ENCODE measurements around the gene C1QA. TPM values are rescaled to one million over a fixed set of nuclear protein-coding genes. Genes with fewer than 3 reads are reported as not detected.

Gene C1QA
- total and polyA plus RNA-seq, 2 of the 13 experiments (the other 11 are each of a cell fraction or from before 2014, with no cell fraction given), result not detected

GRCh38 chr1:22600071-22600816 lies 36.2 kb upstream of the C1QA start (continued):
- TF ChIP-seq, protein P1, sequence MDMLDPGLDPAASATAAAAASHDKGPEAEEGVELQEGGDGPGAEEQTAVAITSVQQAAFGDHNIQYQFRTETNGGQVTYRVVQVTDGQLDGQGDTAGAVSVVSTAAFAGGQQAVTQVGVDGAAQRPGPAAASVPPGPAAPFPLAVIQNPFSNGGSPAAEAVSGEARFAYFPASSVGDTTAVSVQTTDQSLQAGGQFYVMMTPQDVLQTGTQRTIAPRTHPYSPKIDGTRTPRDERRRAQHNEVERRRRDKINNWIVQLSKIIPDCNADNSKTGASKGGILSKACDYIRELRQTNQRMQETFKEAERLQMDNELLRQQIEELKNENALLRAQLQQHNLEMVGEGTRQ (IDR thresholded peaks at IDR 0.05; ENCODE audit: low read depth, low read length), result 0 out of 2 replicates have a peak, but pooled peaks have one; percentile 17
- TF ChIP-seq, protein P1 (CRISPR knock-in tag; IDR thresholded peaks at IDR 0.05; ENCODE audit: borderline replicate concordance), result no peak; the same call in 1 of the 2 replicates
- TF ChIP-seq SAFB2 (CRISPR knock-in tag; IDR thresholded peaks at IDR 0.05; ENCODE audit: borderline replicate concordance, low read depth), result no peak
- no peak for TF ChIP-seq POLR2AphosphoS5 (IDR thresholded peaks at IDR 0.05; ENCODE audit: low read depth, low read length)
- TF ChIP-seq HCFC1 (IDR thresholded peaks at IDR 0.05; ENCODE audit: low read depth, low read length), result no peak
- no peak for TF ChIP-seq EHMT2 (IDR thresholded peaks at IDR 0.05; ENCODE audit: borderline replicate concordance, low read depth, low read length)
- TF ChIP-seq, protein P2, sequence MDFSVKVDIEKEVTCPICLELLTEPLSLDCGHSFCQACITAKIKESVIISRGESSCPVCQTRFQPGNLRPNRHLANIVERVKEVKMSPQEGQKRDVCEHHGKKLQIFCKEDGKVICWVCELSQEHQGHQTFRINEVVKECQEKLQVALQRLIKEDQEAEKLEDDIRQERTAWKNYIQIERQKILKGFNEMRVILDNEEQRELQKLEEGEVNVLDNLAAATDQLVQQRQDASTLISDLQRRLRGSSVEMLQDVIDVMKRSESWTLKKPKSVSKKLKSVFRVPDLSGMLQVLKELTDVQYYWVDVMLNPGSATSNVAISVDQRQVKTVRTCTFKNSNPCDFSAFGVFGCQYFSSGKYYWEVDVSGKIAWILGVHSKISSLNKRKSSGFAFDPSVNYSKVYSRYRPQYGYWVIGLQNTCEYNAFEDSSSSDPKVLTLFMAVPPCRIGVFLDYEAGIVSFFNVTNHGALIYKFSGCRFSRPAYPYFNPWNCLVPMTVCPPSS (IDR thresholded peaks at IDR 0.05), result peak; percentile 26; the same call in 1 of the 2 replicates
- TF ChIP-seq, protein P3, sequence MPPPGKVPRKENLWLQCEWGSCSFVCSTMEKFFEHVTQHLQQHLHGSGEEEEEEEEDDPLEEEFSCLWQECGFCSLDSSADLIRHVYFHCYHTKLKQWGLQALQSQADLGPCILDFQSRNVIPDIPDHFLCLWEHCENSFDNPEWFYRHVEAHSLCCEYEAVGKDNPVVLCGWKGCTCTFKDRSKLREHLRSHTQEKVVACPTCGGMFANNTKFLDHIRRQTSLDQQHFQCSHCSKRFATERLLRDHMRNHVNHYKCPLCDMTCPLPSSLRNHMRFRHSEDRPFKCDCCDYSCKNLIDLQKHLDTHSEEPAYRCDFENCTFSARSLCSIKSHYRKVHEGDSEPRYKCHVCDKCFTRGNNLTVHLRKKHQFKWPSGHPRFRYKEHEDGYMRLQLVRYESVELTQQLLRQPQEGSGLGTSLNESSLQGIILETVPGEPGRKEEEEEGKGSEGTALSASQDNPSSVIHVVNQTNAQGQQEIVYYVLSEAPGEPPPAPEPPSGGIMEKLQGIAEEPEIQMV (CRISPR knock-in tag; IDR thresholded peaks at IDR 0.05; ENCODE audit: low read depth), result no peak
- TF ChIP-seq, protein P4, sequence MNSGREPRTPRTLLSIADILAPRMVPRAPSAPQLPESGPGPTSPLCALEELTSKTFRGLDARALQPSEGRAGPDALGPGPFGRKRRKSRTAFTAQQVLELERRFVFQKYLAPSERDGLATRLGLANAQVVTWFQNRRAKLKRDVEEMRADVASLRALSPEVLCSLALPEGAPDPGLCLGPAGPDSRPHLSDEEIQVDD (CRISPR knock-in tag; IDR thresholded peaks at IDR 0.05; ENCODE audit: borderline replicate concordance), result no peak
- no peak for TF ChIP-seq NR2F2 (IDR thresholded peaks at IDR 0.05; ENCODE audit: borderline replicate concordance, low read depth)
- no peak for TF ChIP-seq ZNF780A (CRISPR knock-in tag; IDR thresholded peaks at IDR 0.05)

Measured in HepG2 (cell line).